Measurements from ENCODE around the gene ECD.
"Not testable (repeated sequence)": the region's sequence is repeated elsewhere in the genome, so short reads cannot be mapped to it uniquely, and the experiment has no call there.

Gene ECD

GRCh38 chr10:73156054-73156453 lies 11.8 kb downstream of the ECD start:
- peaks cover 11 to 77% of the 10 kb centered on the region in 2 donors for H3K36me3 ChIP-seq (replicated peaks in 1 of 2; ENCODE audit: control insufficient read depth in 2 of 2, insufficient read depth in 2 of 2, low read length in 2 of 2)
- no peak overlapping the region for H2BK5ac ChIP-seq (ENCODE audit: low read length)
- H2BK12ac ChIP-seq (ENCODE audit: low read length) = no peak overlapping the region
- WGBS, 2 donors (ENCODE audit: extremely low coverage in 2 of 2, insufficient read length in 2 of 2, insufficient replicate concordance in 1 of 2) = no CpG with 5 or more reads among the region's 3 CpGs
- H3K4me3 ChIP-seq (ENCODE audit: low read length in 2 of 2) = no peak overlapping the region
- H3K23ac ChIP-seq (ENCODE audit: low read depth, low read length, poor library complexity) = no peak overlapping the region
- H2BK15ac ChIP-seq (ENCODE audit: low read length) = no peak overlapping the region
- H2AFZ ChIP-seq (ENCODE audit: low read length) = no peak overlapping the region
- no peak overlapping the region for H4K91ac ChIP-seq (ENCODE audit: low read depth, low read length, poor library complexity)
- no peak overlapping the region for H3K4me2 ChIP-seq (ENCODE audit: insufficient read depth, low read length, poor library complexity, severe bottlenecking)
- H3K4ac ChIP-seq (ENCODE audit: low read length) = no peak overlapping the region
- H4K8ac ChIP-seq (ENCODE audit: low read depth, low read length) = no peak overlapping the region
- no peak for DNase-seq (ENCODE audit: low spot score)
- H2AK5ac ChIP-seq (ENCODE audit: low read depth, low read length) = no peak overlapping the region
- H3K79me1 ChIP-seq (ENCODE audit: low read depth, low read length) = no peaks in the 10 kb centered on the region
- no peaks in the 10 kb centered on the region for H3K27me3 ChIP-seq (ENCODE audit: control insufficient read depth in 3 of 3, insufficient read depth in 3 of 3, low read depth in 1 of 3, low read length in 3 of 3)
- H2BK120ac ChIP-seq (ENCODE audit: low read depth, low read length) = no peak overlapping the region
- H3K27ac ChIP-seq (replicated peaks; ENCODE audit: low read length) = no peak overlapping the region
- no peak overlapping the region for H3K14ac ChIP-seq (ENCODE audit: low read length)
- no peaks in the 10 kb centered on the region for H3K9me3 ChIP-seq (replicated peaks in 1 of 2; ENCODE audit: control insufficient read depth in 2 of 2, insufficient read depth in 1 of 2, low read depth in 1 of 2, low read length in 2 of 2)
- H3K18ac ChIP-seq (ENCODE audit: low read length) = no peak overlapping the region
- H3K4me1 ChIP-seq (ENCODE audit: control insufficient read depth in 2 of 2, insufficient read depth in 1 of 2, low read depth in 1 of 2, low read length in 2 of 2) = no peaks in the 10 kb centered on the region
- H3K9ac ChIP-seq (ENCODE audit: low read depth, low read length, poor library complexity) = no peak overlapping the region

- Histone ChIP-seq H2AFZ (ENCODE audit: low read length) (no peak overlapping the region), H3K18ac (ENCODE audit: low read length) (no peak overlapping the region), H3K36me3 (replicated peaks in 1 of 2; ENCODE audit: control insufficient read depth in 2 of 2, insufficient read depth in 2 of 2, low read length in 2 of 2) (peaks cover 14 to 78% of the 10 kb centered on the region in 2 donors), H2BK12ac (ENCODE audit: low read length) (no peak overlapping the region), H3K79me1 (ENCODE audit: low read depth, low read length) (no peaks in the 10 kb centered on the region), H3K27me3 (ENCODE audit: control insufficient read depth in 3 of 3, insufficient read depth in 3 of 3, low read depth in 1 of 3, low read length in 3 of 3) (no peaks in the 10 kb centered on the region), H3K4me2 (ENCODE audit: insufficient read depth, low read length, poor library complexity, severe bottlenecking) (no peak overlapping the region), H2BK120ac (ENCODE audit: low read depth, low read length) (no peak overlapping the region), H2BK5ac (ENCODE audit: low read length) (no peak overlapping the region), H3K23ac (ENCODE audit: low read depth, low read length, poor library complexity) (no peak overlapping the region), H4K8ac (ENCODE audit: low read depth, low read length) (no peak overlapping the region), H3K9me3 (replicated peaks in 1 of 2; ENCODE audit: control insufficient read depth in 2 of 2, insufficient read depth in 1 of 2, low read depth in 1 of 2, low read length in 2 of 2) (no peaks in the 10 kb centered on the region), H2AK5ac (ENCODE audit: low read depth, low read length) (no peak overlapping the region), H3K4ac (ENCODE audit: low read length) (no peak overlapping the region), H3K27ac (replicated peaks; ENCODE audit: low read length) (no peak overlapping the region), H3K4me3 (ENCODE audit: low read length in 2 of 2) (no peak overlapping the region), H3K14ac (ENCODE audit: low read length) (no peak overlapping the region), H4K91ac (ENCODE audit: low read depth, low read length, poor library complexity) (no peak overlapping the region), H3K4me1 (ENCODE audit: control insufficient read depth in 2 of 2, insufficient read depth in 1 of 2, low read depth in 1 of 2, low read length in 2 of 2) (no peaks in the 10 kb centered on the region), H3K9ac (ENCODE audit: low read depth, low read length, poor library complexity) (no peak overlapping the region), H2BK15ac (ENCODE audit: low read length) (no peak overlapping the region)
- no peak for DNase-seq (ENCODE audit: low spot score)
- no CpG with 5 or more reads among the region's 3 CpGs for WGBS, 2 donors (ENCODE audit: extremely low coverage in 2 of 2, insufficient read length in 2 of 2, insufficient replicate concordance in 1 of 2)
Measured at GRCh38 chr10:73152009-73152408, 15.8 kb downstream of the ECD start.

- not testable (repeated sequence) for H3K27me3 ChIP-seq (ENCODE audit: control insufficient read depth in 3 of 3, insufficient read depth in 3 of 3, low read depth in 1 of 3, low read length in 3 of 3); H3K14ac ChIP-seq (ENCODE audit: low read length); H3K23ac ChIP-seq (ENCODE audit: low read depth, low read length, poor library complexity); H3K9me3 ChIP-seq (replicated peaks in 1 of 2; ENCODE audit: control insufficient read depth in 2 of 2, insufficient read depth in 1 of 2, low read depth in 1 of 2, low read length in 2 of 2); H3K4me1 ChIP-seq (ENCODE audit: control insufficient read depth in 2 of 2, insufficient read depth in 1 of 2, low read depth in 1 of 2, low read length in 2 of 2); H2BK12ac ChIP-seq (ENCODE audit: low read length); H3K4me2 ChIP-seq (ENCODE audit: insufficient read depth, low read length, poor library complexity, severe bottlenecking); H3K9ac ChIP-seq (ENCODE audit: low read depth, low read length, poor library complexity); H3K4ac ChIP-seq (ENCODE audit: low read length); H2BK15ac ChIP-seq (ENCODE audit: low read length); H2BK5ac ChIP-seq (ENCODE audit: low read length); H3K27ac ChIP-seq (replicated peaks; ENCODE audit: low read length); H3K4me3 ChIP-seq (ENCODE audit: low read length in 2 of 2); H2BK120ac ChIP-seq (ENCODE audit: low read depth, low read length); H2AFZ ChIP-seq (ENCODE audit: low read length); DNase-seq (ENCODE audit: low spot score); H4K91ac ChIP-seq (ENCODE audit: low read depth, low read length, poor library complexity); H4K8ac ChIP-seq (ENCODE audit: low read depth, low read length); H3K18ac ChIP-seq (ENCODE audit: low read length); H2AK5ac ChIP-seq (ENCODE audit: low read depth, low read length); H3K79me1 ChIP-seq (ENCODE audit: low read depth, low read length)
- WGBS, 2 donors (ENCODE audit: extremely low coverage in 2 of 2, insufficient read length in 2 of 2, insufficient replicate concordance in 1 of 2) = no CpG with 5 or more reads among the region's 8 CpGs
- H3K36me3 ChIP-seq (replicated peaks in 1 of 2; ENCODE audit: control insufficient read depth in 2 of 2, insufficient read depth in 2 of 2, low read length in 2 of 2) = peaks cover 16 to 78% of the 10 kb centered on the region in 2 donors
Measured at GRCh38 chr10:73150633-73151413, 17.0 kb downstream of the ECD start.

GRCh38 chr10:73141603-73142002 lies 26.2 kb downstream of the ECD start:
- H2BK15ac ChIP-seq (ENCODE audit: low read length) = no peak overlapping the region
- H4K8ac ChIP-seq (ENCODE audit: low read depth, low read length) = no peak overlapping the region
- H3K4me3 ChIP-seq (ENCODE audit: low read length in 2 of 2) = no peak overlapping the region
- H3K4ac ChIP-seq (ENCODE audit: low read length) = no peak overlapping the region
- H3K9me3 ChIP-seq (replicated peaks in 1 of 2; ENCODE audit: control insufficient read depth in 2 of 2, insufficient read depth in 1 of 2, low read depth in 1 of 2, low read length in 2 of 2) = no peaks in the 10 kb centered on the region
- H3K9ac ChIP-seq (ENCODE audit: low read depth, low read length, poor library complexity) = no peak overlapping the region
- no peak overlapping the region for H2AK5ac ChIP-seq (ENCODE audit: low read depth, low read length)
- no peaks in the 10 kb centered on the region for H3K27me3 ChIP-seq (ENCODE audit: control insufficient read depth in 3 of 3, insufficient read depth in 3 of 3, low read depth in 1 of 3, low read length in 3 of 3)
- no peak overlapping the region for H3K18ac ChIP-seq (ENCODE audit: low read length)
- H4K91ac ChIP-seq (ENCODE audit: low read depth, low read length, poor library complexity) = no peak overlapping the region
- no peak overlapping the region for H2BK5ac ChIP-seq (ENCODE audit: low read length)
- H3K36me3 ChIP-seq (replicated peaks in 1 of 2; ENCODE audit: control insufficient read depth in 2 of 2, insufficient read depth in 2 of 2, low read length in 2 of 2) = peaks cover 10 to 96% of the 10 kb centered on the region in 2 donors
- no peak overlapping the region for H3K27ac ChIP-seq (replicated peaks; ENCODE audit: low read length)
- H2AFZ ChIP-seq (ENCODE audit: low read length) = no peak overlapping the region
- no peaks in the 10 kb centered on the region for H3K4me1 ChIP-seq (ENCODE audit: control insufficient read depth in 2 of 2, insufficient read depth in 1 of 2, low read depth in 1 of 2, low read length in 2 of 2)
- no CpG with 5 or more reads among the region's 3 CpGs for WGBS, 2 donors (ENCODE audit: extremely low coverage in 2 of 2, insufficient read length in 2 of 2, insufficient replicate concordance in 1 of 2)
- H2BK12ac ChIP-seq (ENCODE audit: low read length) = no peak overlapping the region
- no peak overlapping the region for H3K4me2 ChIP-seq (ENCODE audit: insufficient read depth, low read length, poor library complexity, severe bottlenecking)
- H2BK120ac ChIP-seq (ENCODE audit: low read depth, low read length) = no peak overlapping the region
- no peak for DNase-seq (ENCODE audit: low spot score)
- no peak overlapping the region for H3K23ac ChIP-seq (ENCODE audit: low read depth, low read length, poor library complexity)
- H3K79me1 ChIP-seq (ENCODE audit: low read depth, low read length) = no peaks in the 10 kb centered on the region
- H3K14ac ChIP-seq (ENCODE audit: low read length) = no peak overlapping the region

All from neuronal stem cell (in vitro differentiated cells).